Gastrocnemius medialis (tissue), 4 donors: ENCODE data around the gene TMEM150A.

Experiments used
- POLR2A ChIP-seq, 2 donors: fragments of 450-650 bp; IDR thresholded peaks; one replicate each; pipeline ENCODE4 v1.6.1; 2017; ENCODE audit warnings: antibody characterized with exemption in 2 of 2, mild to moderate bottlenecking in 2 of 2, moderate library complexity in 2 of 2
- TF ChIP-seq, protein P1 (sequence below), 5 experiments: fragments of 450-650 bp in 3 of 5; fragments of 200-600 bp in 2 of 5; sonication (generic) in 2 of 5; IDR thresholded peaks in 4 of 5; conservative IDR thresholded peaks in 1 of 5; 1 replicate in 4 of 5; 2 replicates in 1 of 5; pipeline ENCODE4 v1.5.1; 2016 to 2019; ENCODE audit warnings: antibody characterized with exemption in 5 of 5, mild to moderate bottlenecking in 3 of 5, moderate library complexity in 3 of 5

DNA sequence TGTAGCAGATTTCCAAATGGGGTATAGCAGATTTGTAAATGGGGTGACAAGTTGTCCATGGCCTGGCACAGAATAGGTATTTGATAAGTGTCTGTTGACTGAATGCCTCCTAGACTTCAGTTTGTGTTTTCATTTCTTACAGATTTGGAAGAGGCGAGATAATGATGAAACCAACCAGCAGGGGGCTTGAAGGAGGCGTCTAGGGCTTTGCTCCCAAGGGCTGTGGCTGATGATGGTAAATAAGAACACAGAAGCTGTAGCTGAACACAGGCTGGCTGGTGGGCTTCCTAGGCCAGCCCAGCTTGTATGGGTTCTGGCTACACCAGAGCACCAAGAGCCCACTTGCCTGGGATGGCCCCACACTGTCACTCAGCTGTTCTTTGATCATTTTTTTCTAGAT, 46.1 kb upstream of the TMEM150A start:
- TF ChIP-seq, protein P1, sequence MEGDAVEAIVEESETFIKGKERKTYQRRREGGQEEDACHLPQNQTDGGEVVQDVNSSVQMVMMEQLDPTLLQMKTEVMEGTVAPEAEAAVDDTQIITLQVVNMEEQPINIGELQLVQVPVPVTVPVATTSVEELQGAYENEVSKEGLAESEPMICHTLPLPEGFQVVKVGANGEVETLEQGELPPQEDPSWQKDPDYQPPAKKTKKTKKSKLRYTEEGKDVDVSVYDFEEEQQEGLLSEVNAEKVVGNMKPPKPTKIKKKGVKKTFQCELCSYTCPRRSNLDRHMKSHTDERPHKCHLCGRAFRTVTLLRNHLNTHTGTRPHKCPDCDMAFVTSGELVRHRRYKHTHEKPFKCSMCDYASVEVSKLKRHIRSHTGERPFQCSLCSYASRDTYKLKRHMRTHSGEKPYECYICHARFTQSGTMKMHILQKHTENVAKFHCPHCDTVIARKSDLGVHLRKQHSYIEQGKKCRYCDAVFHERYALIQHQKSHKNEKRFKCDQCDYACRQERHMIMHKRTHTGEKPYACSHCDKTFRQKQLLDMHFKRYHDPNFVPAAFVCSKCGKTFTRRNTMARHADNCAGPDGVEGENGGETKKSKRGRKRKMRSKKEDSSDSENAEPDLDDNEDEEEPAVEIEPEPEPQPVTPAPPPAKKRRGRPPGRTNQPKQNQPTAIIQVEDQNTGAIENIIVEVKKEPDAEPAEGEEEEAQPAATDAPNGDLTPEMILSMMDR (IDR thresholded peaks at IDR 0.05 in 4 of 5, conservative IDR thresholded peaks at IDR 0.05 in 1 of 5): peak; percentile 17 to 51 (median 42)
- no peak for TF ChIP-seq POLR2A (IDR thresholded peaks at IDR 0.05)
